ENCODE results near the gene ANKLE2.
"Not testable (repeated sequence)": the region's sequence is repeated elsewhere in the genome, so short reads cannot be mapped to it uniquely, and the experiment has no call there.

The ANKLE2 gene

DNA sequence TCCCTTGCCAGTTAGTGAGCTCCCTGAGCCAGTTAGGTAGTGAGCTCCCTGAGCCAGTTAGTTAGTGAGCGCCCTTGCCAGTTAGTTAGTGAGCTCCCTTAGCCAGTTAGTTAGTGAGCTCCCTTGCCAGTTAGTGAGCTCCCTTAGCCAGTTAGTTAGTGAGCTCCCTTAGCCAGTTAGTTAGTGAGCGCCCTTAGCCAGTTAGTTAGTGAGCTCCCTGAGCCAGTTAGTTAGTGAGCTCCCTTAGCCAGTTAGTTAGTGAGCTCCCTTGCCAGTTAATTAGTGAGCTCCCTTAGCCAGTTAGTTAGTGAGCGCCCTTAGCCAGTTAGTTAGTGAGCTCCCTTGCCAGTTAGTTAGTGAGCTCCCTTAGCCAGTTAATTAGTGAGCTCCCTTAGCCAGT is 69.6 kb downstream of the ANKLE2 start:
- not testable (repeated sequence) for DNase-seq (ENCODE audit: low spot score in 2 of 2); H3K9me3 Mint-ChIP-seq; ATAC-seq (ENCODE audit: low read depth); H3K4me1 Mint-ChIP-seq; H3K4me3 Mint-ChIP-seq; H3K27me3 Mint-ChIP-seq; H3K36me3 Mint-ChIP-seq; H3K27ac Mint-ChIP-seq

DNA sequence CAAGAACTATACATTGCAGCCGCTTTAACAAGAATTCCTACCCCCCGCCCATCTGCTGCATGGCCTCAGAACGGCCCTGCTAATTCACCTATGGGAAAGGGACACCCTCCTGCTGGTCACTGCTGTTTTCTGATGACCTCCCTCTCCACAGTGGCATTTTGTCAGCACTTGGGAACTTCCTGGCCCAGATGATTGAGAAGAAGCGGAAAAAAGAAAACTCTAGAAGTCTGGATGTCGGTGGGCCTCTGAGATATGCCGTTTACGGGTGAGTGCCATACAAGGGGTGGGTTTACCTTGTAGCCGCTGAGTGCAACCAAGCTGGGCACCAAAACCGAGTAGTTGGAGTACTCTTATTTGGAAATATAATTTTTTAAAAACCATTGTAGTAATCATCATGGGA is 71.5 kb downstream of the ANKLE2 start:
- DNase-seq (ENCODE audit: low spot score in 2 of 2) (no peak), ATAC-seq (ENCODE audit: low read depth) (no peak)
- peaks cover 7% of the 10 kb centered on the region for H3K4me1 Mint-ChIP-seq
- no peak overlapping the region for H3K4me3 Mint-ChIP-seq
- no peaks in the 10 kb centered on the region for H3K27me3 Mint-ChIP-seq
- H3K27ac Mint-ChIP-seq: no peak overlapping the region
- H3K36me3 Mint-ChIP-seq: no peaks in the 10 kb centered on the region
- H3K9me3 Mint-ChIP-seq: no peaks in the 10 kb centered on the region

DNA sequence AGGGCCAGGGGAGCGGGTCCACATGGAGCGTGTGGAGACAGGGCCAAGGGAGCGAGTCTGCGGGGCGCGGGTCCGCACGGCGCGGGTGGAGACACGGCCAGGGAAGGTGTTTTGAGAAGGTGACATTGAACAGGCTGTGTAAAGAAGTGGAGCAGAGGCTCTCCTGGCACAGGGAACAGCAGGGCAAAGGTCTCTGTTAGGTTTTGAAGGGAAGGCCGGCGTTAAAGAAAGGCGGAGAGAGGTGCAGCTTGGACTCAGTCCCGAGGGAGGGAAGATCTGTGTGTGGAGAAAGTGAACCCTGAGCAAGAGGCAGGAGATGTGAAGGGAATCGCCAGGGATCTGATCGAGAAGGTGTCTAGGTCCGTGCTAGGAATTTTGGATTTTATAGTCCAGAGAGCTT is 72.4 kb downstream of the ANKLE2 start:
- Mint-ChIP-seq H3K4me1 (peaks cover 9% of the 10 kb centered on the region), H3K4me3 (peak overlapping the region; percentile 1), H3K27ac (no peak overlapping the region), H3K9me3 (no peaks in the 10 kb centered on the region), H3K27me3 (no peaks in the 10 kb centered on the region), H3K36me3 (no peaks in the 10 kb centered on the region)
- DNase-seq (ENCODE audit: low spot score in 2 of 2) (no peak), ATAC-seq (ENCODE audit: low read depth) (no peak)

DNA sequence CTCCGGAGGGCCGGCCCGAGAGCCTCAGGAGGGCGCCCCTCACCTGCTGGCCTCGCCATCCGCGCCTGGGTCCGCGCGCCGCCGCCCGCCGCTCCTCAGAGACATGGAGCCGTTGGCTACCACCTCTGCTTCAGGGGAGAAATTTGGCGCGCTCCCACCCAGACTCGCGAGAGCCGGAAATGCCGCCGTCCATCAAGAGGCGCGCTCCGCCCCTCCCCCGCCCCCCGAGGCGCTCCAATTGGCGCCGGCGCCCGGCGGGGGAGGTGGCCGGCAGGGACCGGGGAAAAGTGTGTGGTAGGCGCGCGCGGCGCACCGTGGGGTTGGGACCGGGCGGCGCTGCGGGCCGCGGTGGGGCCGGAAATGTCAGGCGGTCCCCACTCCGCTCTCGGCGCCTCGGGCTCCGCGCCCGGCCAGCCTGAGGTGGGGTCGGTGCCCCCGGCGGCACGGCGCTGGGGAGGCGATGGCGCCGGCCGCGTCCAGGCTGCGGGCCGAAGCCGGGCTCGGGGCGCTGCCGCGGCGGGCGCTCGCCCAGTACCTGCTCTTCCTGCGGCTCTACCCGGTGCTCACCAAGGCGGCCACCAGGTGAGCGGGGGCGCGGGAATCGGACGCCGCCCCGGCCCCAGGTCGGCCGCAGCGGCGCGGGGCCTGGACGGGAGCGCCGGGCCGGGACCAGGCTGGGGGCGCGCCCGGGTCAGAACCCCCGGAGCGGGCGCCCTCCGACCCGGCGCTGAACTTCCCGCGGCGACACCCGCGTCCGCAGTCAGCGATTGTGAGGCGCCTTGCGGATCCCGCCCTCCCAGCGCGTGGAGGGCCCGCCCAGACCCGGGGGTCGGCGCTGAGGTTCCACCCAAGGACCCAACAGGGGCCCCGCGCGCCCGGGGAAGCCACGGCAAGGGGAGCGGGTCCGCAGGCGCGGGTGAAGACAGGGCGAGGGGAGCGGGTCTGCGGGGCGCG is 74.1 kb downstream of the ANKLE2 start, which contains the start of the genes POLE and PXMP2:
Gene POLE (minus strand): TSS at position 132 of the 954 bp plus-strand sequence. CDS start 27 bp downstream, at position 105.
Gene PXMP2 (plus strand): TSS at position 377 of the 954 bp plus-strand sequence. CDS start 84 bp downstream, at position 461.
- Mint-ChIP-seq H3K4me1 (peaks cover 12% of the 10 kb centered on the region), H3K9me3 (no peaks in the 10 kb centered on the region), H3K27me3 (no peaks in the 10 kb centered on the region), H3K4me3 (peak within 1 kb of the TSS; percentile 88), H3K27ac (peak within 1 kb of the TSS; percentile 60), H3K36me3 (no peaks in the 10 kb centered on the region)
- peak; percentile 91 for ATAC-seq (ENCODE audit: low read depth)
- peak; percentile 80 to 89 for DNase-seq (ENCODE audit: low spot score in 2 of 2)

DNA sequence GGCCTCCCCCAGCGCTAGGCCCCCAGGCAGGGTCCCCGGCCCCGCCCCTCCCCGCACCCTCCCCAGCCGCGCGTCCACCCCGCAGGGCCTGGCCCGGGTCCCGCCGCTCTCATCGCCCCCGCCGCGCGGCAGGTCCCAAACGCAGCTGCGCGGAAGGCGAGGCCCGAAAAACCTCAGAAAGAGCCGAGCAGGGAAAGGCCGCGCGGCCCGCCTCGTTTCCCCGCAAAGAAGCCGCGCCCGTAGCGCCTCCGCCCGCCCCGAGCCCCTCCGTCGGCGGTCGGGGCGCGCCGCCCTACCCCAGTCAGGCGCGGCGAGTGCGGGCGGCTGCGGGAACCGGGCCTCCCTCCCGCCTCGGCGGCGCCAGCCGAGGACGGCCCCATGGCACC is 74.8 kb downstream of the ANKLE2 start:
- DNase-seq (ENCODE audit: low spot score in 2 of 2) (no peak), ATAC-seq (ENCODE audit: low read depth) (peak; percentile 46)
- Mint-ChIP-seq H3K36me3 (no peaks in the 10 kb centered on the region), H3K27ac (peak overlapping the region; percentile 60), H3K4me1 (peaks cover 12% of the 10 kb centered on the region), H3K9me3 (no peaks in the 10 kb centered on the region), H3K4me3 (peak overlapping the region; percentile 88), H3K27me3 (no peaks in the 10 kb centered on the region)

DNA sequence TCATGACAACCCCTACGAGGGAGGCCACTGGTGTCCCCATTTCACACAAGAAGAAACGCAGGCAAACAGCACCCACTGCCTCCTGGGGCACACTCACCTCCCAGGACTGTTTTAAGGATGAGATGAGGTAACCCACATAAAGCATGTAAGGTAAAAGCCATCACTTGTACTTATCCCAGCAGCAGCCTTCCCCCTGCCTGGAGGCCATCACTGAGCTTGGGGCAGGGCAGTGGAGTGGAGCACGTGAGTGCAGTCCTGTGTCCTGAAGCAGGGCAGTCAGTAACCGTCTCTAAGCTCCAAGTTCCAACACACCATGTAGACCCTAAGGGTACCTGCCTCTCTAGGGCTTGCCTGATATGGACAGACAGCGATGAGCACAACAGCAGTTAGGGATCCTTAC is 76.2 kb downstream of the ANKLE2 start:
- Mint-ChIP-seq H3K4me3 (peak overlapping the region; percentile 47), H3K27ac (no peak overlapping the region), H3K4me1 (peaks cover 14% of the 10 kb centered on the region), H3K9me3 (no peaks in the 10 kb centered on the region), H3K36me3 (no peaks in the 10 kb centered on the region), H3K27me3 (no peaks in the 10 kb centered on the region)
- no peak for ATAC-seq (ENCODE audit: low read depth)
- DNase-seq (ENCODE audit: low spot score in 2 of 2): no peak

DNA sequence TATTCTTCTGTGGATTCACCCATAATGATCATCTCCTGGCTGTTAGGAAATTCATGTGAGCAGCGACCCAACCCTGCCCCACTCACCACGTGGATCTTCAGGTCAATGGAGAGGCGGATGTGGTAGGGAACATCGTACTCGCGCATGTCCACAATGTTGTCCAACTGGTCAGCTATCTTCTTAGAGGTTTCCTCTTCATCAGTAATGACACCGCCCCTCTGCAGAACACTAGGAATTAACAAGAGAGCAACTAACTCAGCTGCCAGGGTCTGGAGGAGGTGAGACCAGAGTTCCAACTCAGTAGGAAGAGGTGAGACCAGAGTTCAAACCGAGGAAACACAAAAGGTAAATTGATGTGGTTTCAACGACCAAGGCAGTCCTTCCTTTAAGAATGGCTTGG is 84.1 kb downstream of the ANKLE2 start:
- peaks cover 2% of the 10 kb centered on the region for H3K4me1 Mint-ChIP-seq
- peaks cover 37% of the 10 kb centered on the region for H3K36me3 Mint-ChIP-seq
- no peak overlapping the region for H3K4me3 Mint-ChIP-seq

DNA sequence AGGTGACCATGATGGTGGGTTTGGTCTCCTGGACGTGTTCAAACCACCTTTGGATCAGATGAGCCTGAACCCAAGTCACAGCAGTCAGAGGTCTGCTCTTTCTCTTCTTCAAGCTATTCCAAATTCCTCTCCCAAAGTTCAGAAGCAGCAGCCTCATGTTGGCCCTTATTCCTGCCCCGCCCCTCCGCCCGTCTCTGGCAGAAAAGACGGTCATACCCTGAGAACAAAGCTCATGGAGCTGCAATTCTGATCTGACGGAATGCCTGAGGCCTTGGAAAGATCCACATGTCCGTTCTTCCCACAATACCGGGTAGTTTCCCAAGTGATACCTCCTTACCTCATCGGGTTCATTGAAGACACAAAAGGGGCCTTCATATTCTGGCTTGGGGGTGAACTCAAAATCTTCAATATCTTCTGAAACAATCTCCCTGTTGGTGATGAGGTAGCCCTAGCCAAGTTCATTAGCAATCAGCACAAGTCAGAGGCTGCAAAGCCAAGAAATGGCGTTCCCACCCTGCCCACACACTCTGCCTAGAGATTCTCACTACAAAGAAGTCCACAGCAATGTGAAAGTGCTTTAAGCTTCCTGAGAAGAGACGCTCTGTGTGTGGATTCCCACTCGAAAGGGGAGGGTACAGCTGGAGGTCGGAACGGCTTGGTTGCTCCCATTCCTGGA is 85.7 kb downstream of the ANKLE2 start:
- no peaks in the 10 kb centered on the region for H3K9me3 Mint-ChIP-seq
- no peak for ATAC-seq (ENCODE audit: low read depth)
- peaks cover 2% of the 10 kb centered on the region for H3K4me1 Mint-ChIP-seq
- H3K27me3 Mint-ChIP-seq: no peaks in the 10 kb centered on the region
- no peak for DNase-seq (ENCODE audit: low spot score in 2 of 2)
- no peak overlapping the region for H3K4me3 Mint-ChIP-seq
- H3K36me3 Mint-ChIP-seq: peaks cover 41% of the 10 kb centered on the region
- no peak overlapping the region for H3K27ac Mint-ChIP-seq

More for the DNA sequence above, 84.1 kb downstream of the ANKLE2 start:
- ATAC-seq (ENCODE audit: low read depth): no peak
- Mint-ChIP-seq H3K27ac (no peak overlapping the region), H3K9me3 (no peaks in the 10 kb centered on the region), H3K27me3 (no peaks in the 10 kb centered on the region)
- DNase-seq (ENCODE audit: low spot score in 2 of 2): no peak

Measured in memory B cell (primary cell).